SK-N-SH (cell line): ENCODE results near the gene MARVELD2. TPM values are rescaled to one million over a fixed set of nuclear protein-coding genes. Genes with fewer than 3 reads are reported as not detected.

ENCODE experiments used
- CTCF ChIA-PET: fragments of 300-600, 350-600 bp; formaldehyde crosslinking; extraction: SDS; loops from one replicate; lab custom pipeline; 2021; lab: Yijun Ruan, JAX
- POLR2A ChIA-PET: fragments of 350-600 bp; sonication (Branson Sonifier 250); formaldehyde crosslinking; extraction: SDS; loops from one replicate; lab custom pipeline; 2020; ENCODE audit warnings: antibody characterized with exemption, inconsistent platforms; lab: Yijun Ruan, JAX
- DNase-seq: peaks from one replicate; pipeline ENCODE4 v3.0.0; 2012
- H2AFZ ChIP-seq: fragments of 200-600 bp; sonication (generic); 2 replicates; pipeline ENCODE4 v1.8.1; 2016; ENCODE audit warnings: antibody characterized with exemption, mild to moderate bottlenecking, low read depth
- H3F3A ChIP-seq: fragments of 200-600 bp; sonication (generic); replicated peaks from 2 replicates; pipeline ENCODE3; 2016; ENCODE audit warnings: antibody characterized with exemption, mild to moderate bottlenecking; ENCODE audit not compliant: insufficient read depth
- H3K27ac ChIP-seq, 2 experiments: fragments of 200-500 bp in 1 of 2; fragments of 200-600 bp in 1 of 2; sonication (Bioruptor generic) in 1 of 2; sonication (generic), shearing (Covaris generic) in 1 of 2; 2 replicates each; pipeline versions ENCODE4 v1.5.1 to v1.6.1; 2014 to 2016; ENCODE audit warnings: low read depth in 2 of 2, inconsistent platforms in 1 of 2, low read length in 1 of 2, mild to moderate bottlenecking in 1 of 2, mixed read lengths in 1 of 2
- H3K27me3 ChIP-seq: fragments of 200-600 bp; sonication (generic), shearing (Covaris generic); 2 replicates; pipeline ENCODE4 v1.6.1; 2016; ENCODE audit warnings: mixed run types; ENCODE audit not compliant: insufficient read depth
- H3K36me3 ChIP-seq, 2 experiments: fragments of 200-500 bp in 1 of 2; fragments of 200-600 bp in 1 of 2; sonication (Bioruptor generic) in 1 of 2; sonication (generic) in 1 of 2; replicated peaks in 1 of 2; 2 replicates each; pipeline versions ENCODE3 to v1.5.1; 2014 to 2016; ENCODE audit warnings: low read length in 1 of 2, mild to moderate bottlenecking in 1 of 2; ENCODE audit not compliant: insufficient read depth in 2 of 2, control insufficient read depth in 1 of 2
- H3K4me1 ChIP-seq, 2 experiments: fragments of 200-500 bp in 1 of 2; fragments of 200-600 bp in 1 of 2; sonication (Bioruptor generic) in 1 of 2; sonication (generic), shearing (Covaris generic) in 1 of 2; 2 replicates each; pipeline versions ENCODE4 v1.5.1 to v1.6.1; 2014 to 2016; ENCODE audit warnings: low read depth in 1 of 2, low read length in 1 of 2, mixed run types in 1 of 2; ENCODE audit not compliant: insufficient read depth in 2 of 2, control insufficient read depth in 1 of 2
- H3K4me2 ChIP-seq: fragments of 200-600 bp; sonication (generic), shearing (Covaris generic); 2 replicates; pipeline ENCODE4 v1.6.1; 2017; ENCODE audit warnings: mixed run types
- H3K4me3 ChIP-seq, 2 experiments: fragments of 200-500 bp in 1 of 2; fragments of 200-600 bp in 1 of 2; sonication (Bioruptor generic) in 1 of 2; sonication (generic), shearing (Covaris generic) in 1 of 2; 2 replicates each; pipeline versions ENCODE4 v1.5.1 to v1.8.1; 2014 to 2016; ENCODE audit warnings: low read depth in 2 of 2, inconsistent platforms in 1 of 2, low read length in 1 of 2, mild to moderate bottlenecking in 1 of 2, mixed read lengths in 1 of 2, moderate library complexity in 1 of 2
- H3K79me2 ChIP-seq: fragments of 200-600 bp; sonication (generic); 2 replicates; pipeline ENCODE4 v1.8.1; 2017; ENCODE audit warnings: mild to moderate bottlenecking; ENCODE audit not compliant: insufficient read depth
- H3K9ac ChIP-seq: fragments of 200-600 bp; sonication (generic); 2 replicates; pipeline ENCODE4 v1.6.1; 2017; ENCODE audit warnings: mixed run types
- H3K9me2 ChIP-seq: fragments of 200-600 bp; sonication (generic); 2 replicates; pipeline ENCODE4 v1.6.1; 2017; ENCODE audit warnings: mixed run types
- H3K9me3 ChIP-seq: fragments of 200-600 bp; sonication (generic); 2 replicates; pipeline ENCODE4 v1.6.1; 2017; ENCODE audit warnings: mixed run types, mild to moderate bottlenecking, moderate library complexity
- H4K20me1 ChIP-seq: fragments of 200-600 bp; sonication (generic); 2 replicates; pipeline ENCODE4 v1.6.1; 2017; ENCODE audit warnings: mild to moderate bottlenecking, mixed run types; ENCODE audit not compliant: insufficient read depth
- CHD2 ChIP-seq: fragments of 150-350 bp; IDR thresholded peaks from 2 replicates; pipeline ENCODE4 v1.6.1; 2018; ENCODE audit warnings: low read length; ENCODE audit not compliant: partially characterized antibody
- EZH2phosphoT487 ChIP-seq: fragments of 200-600 bp; sonication (generic); IDR thresholded peaks from 2 replicates; pipeline ENCODE4 v1.6.1; 2017; ENCODE audit warnings: low read depth, mixed run types, mild to moderate bottlenecking, antibody characterized with exemption, moderate library complexity, borderline replicate concordance
- GATA2 ChIP-seq: sonication (generic); formaldehyde crosslinking; IDR thresholded peaks from 2 replicates; pipeline ENCODE4 v1.5.0; 2020; ENCODE audit warnings: mild to moderate bottlenecking, missing genetic modification reagents
- IRF3 ChIP-seq: fragments of 150-350 bp; IDR thresholded peaks from 2 replicates; pipeline ENCODE4 v1.6.1; 2016; ENCODE audit warnings: mild to moderate bottlenecking, low read depth, low read length
- POLR2AphosphoS5 ChIP-seq: IDR thresholded peaks from 2 replicates; pipeline ENCODE4 v1.6.1; 2012; ENCODE audit warnings: low read depth, low read length
- RFX5 ChIP-seq: IDR thresholded peaks from 2 replicates; pipeline ENCODE4 v1.6.1; 2012; ENCODE audit warnings: mild to moderate bottlenecking, improper control_type of control experiment, low read length
- RXRA ChIP-seq: IDR thresholded peaks from 2 replicates; pipeline ENCODE4 v1.4.0; 2012; ENCODE audit warnings: low read depth, mild to moderate bottlenecking, borderline replicate concordance
- TAF1 ChIP-seq: IDR thresholded peaks from 2 replicates; pipeline ENCODE4 v1.6.1; 2012; ENCODE audit warnings: low read depth, mild to moderate bottlenecking, low read length, moderate library complexity, borderline replicate concordance
- TCF12 ChIP-seq: IDR thresholded peaks from 2 replicates; pipeline ENCODE4 v1.4.0; 2012
- TEAD4 ChIP-seq: IDR thresholded peaks from 2 replicates; pipeline ENCODE4 v1.4.0; 2012; ENCODE audit warnings: mild to moderate bottlenecking, borderline replicate concordance; ENCODE audit not compliant: insufficient read depth
- YY1 ChIP-seq: IDR thresholded peaks from 2 replicates; pipeline ENCODE4 v1.4.0; 2012; ENCODE audit warnings: low read depth, mild to moderate bottlenecking
- ZBTB33 ChIP-seq: IDR thresholded peaks from 2 replicates; pipeline ENCODE4 v1.4.0; 2012; ENCODE audit warnings: low read depth, borderline replicate concordance
- whole genome bisulfite sequencing: methylation state at CpG from one replicate; pipeline ENCODE4 v1.1.6; 2017; ENCODE audit warnings: low lambda C conversion rate; 5-methylcytosine and 5-hydroxymethylcytosine counted together
- polyA plus RNA-seq, 3 experiments: library from polyadenylated mRNA; depleted of rRNA; stranded (reverse); fragments of >200 nt; gene quantifications; 2 replicates each; pipeline ENCODE4 v1.2.3, GENCODE V29; 2012
- TF ChIP-seq, protein P1 (sequence below): IDR thresholded peaks from 2 replicates; pipeline ENCODE4 v1.4.0; 2012; ENCODE audit warnings: low read depth, borderline replicate concordance
- TF ChIP-seq, protein P2 (sequence below): IDR thresholded peaks from 2 replicates; pipeline ENCODE4 v1.6.1; 2012; ENCODE audit warnings: mild to moderate bottlenecking, low read depth, low read length, moderate library complexity

MARVELD2 gene
- polyA plus RNA-seq, 1 of the 3 experiments (the other 2 are of a cell fraction), result 0.07 TPM

GRCh38 chr5:69484891-69485290, 70.0 kb downstream of the MARVELD2 start:
- H3K27me3 ChIP-seq, result no peaks in the 10 kb centered on the region; the same call in 1 of the 2 replicates
- TF ChIP-seq GATA2 (CRISPR knock-in tag) (no peak), YY1 (no peak), TEAD4 (no peak), RFX5 (no peak), ZBTB33 (no peak), TAF1 (no peak), IRF3 (no peak), RXRA (no peak), TCF12 (no peak)
- TF ChIP-seq, protein P1, sequence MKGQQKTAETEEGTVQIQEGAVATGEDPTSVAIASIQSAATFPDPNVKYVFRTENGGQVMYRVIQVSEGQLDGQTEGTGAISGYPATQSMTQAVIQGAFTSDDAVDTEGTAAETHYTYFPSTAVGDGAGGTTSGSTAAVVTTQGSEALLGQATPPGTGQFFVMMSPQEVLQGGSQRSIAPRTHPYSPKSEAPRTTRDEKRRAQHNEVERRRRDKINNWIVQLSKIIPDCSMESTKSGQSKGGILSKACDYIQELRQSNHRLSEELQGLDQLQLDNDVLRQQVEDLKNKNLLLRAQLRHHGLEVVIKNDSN, result no peak
- TF ChIP-seq, all 33 proteins: peak for 0
- DNase-seq, result no peak
- ChIA-PET POLR2A (no interaction called here), CTCF (no interaction called here)
- Histone ChIP-seq H3K79me2 (no peaks in the 10 kb centered on the region), H3K9ac (no peak overlapping the region), H2AFZ (no peak overlapping the region), H3F3A (no peaks in the 10 kb centered on the region), H4K20me1 (no peaks in the 10 kb centered on the region), H3K4me3 (no peak overlapping the region), H3K4me2 (no peak overlapping the region), H3K9me2 (no peaks in the 10 kb centered on the region), H3K27ac (no peak overlapping the region), H3K36me3 (no peaks in the 10 kb centered on the region), H3K9me3 (no peaks in the 10 kb centered on the region), H3K4me1 (no peaks in the 10 kb centered on the region)
- WGBS, result 66% methylated on average over 7 of the region's 7 CpGs

DNA sequence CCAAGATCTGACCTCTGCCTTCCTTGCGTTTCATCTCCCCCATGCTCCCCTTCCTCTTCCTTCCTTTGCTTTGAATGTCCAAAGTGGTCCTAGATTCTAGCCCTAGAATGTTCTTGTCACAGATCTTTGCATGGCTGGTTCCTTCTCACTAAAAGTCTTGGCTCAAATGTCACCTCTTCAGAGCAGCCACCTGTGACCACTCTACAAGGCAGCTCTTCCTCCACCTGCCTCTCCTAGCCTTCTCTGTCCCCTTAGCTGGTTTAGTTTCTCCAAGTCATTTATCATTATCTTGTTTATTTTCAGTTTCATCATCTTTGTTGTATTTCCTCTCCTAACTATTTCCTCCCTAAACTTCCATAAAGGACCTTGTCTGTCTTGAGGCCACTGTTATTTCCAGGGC, 70.6 kb downstream of the MARVELD2 start:
- Histone ChIP-seq H3K36me3 (no peaks in the 10 kb centered on the region), H3K27me3 (no peaks in the 10 kb centered on the region; the same call in 1 of the 2 replicates), H3K4me3 (no peak overlapping the region), H3K27ac (no peak overlapping the region), H3K4me2 (no peak overlapping the region), H3K9ac (no peak overlapping the region), H3K79me2 (no peaks in the 10 kb centered on the region), H3K4me1 (no peaks in the 10 kb centered on the region), H3F3A (no peaks in the 10 kb centered on the region), H2AFZ (no peak overlapping the region), H3K9me2 (no peaks in the 10 kb centered on the region), H3K9me3 (no peaks in the 10 kb centered on the region), H4K20me1 (no peaks in the 10 kb centered on the region)
- no peak for DNase-seq
- POLR2A ChIA-PET, result no interaction called here
- WGBS, result 88% methylated on average over 1 of the region's 1 CpG
- CTCF ChIA-PET, result no interaction called here
- TF ChIP-seq POLR2AphosphoS5 (no peak), YY1 (no peak), CHD2 (no peak), RFX5 (no peak), ZBTB33 (no peak), TEAD4 (no peak), TCF12 (no peak), EZH2phosphoT487 (no peak)
- TF ChIP-seq, protein P2, sequence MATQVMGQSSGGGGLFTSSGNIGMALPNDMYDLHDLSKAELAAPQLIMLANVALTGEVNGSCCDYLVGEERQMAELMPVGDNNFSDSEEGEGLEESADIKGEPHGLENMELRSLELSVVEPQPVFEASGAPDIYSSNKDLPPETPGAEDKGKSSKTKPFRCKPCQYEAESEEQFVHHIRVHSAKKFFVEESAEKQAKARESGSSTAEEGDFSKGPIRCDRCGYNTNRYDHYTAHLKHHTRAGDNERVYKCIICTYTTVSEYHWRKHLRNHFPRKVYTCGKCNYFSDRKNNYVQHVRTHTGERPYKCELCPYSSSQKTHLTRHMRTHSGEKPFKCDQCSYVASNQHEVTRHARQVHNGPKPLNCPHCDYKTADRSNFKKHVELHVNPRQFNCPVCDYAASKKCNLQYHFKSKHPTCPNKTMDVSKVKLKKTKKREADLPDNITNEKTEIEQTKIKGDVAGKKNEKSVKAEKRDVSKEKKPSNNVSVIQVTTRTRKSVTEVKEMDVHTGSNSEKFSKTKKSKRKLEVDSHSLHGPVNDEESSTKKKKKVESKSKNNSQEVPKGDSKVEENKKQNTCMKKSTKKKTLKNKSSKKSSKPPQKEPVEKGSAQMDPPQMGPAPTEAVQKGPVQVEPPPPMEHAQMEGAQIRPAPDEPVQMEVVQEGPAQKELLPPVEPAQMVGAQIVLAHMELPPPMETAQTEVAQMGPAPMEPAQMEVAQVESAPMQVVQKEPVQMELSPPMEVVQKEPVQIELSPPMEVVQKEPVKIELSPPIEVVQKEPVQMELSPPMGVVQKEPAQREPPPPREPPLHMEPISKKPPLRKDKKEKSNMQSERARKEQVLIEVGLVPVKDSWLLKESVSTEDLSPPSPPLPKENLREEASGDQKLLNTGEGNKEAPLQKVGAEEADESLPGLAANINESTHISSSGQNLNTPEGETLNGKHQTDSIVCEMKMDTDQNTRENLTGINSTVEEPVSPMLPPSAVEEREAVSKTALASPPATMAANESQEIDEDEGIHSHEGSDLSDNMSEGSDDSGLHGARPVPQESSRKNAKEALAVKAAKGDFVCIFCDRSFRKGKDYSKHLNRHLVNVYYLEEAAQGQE, result no peak
